ENCODE data around the gene TLN1. TPM values are rescaled to one million over a fixed set of nuclear protein-coding genes. Genes with fewer than 3 reads are reported as not detected.

TLN1 gene
- total and polyA plus RNA-seq, 2 of the 8 experiments (the other 6 are each of a cell fraction or from before 2014, with no cell fraction given), result 28.1 to 90.1 TPM

GRCh38 chr9:35771534-35771933, 39.5 kb upstream of the TLN1 start:
- Histone ChIP-seq H2AFZ (ENCODE audit: low read length) (no peak overlapping the region), H2BK12ac (ENCODE audit: low read depth, low read length) (no peak overlapping the region), H4K5ac (ENCODE audit: insufficient read length, low read depth, low read length) (no peak overlapping the region), H3K23ac (ENCODE audit: insufficient read length) (no peak overlapping the region), H3K36me3 (ENCODE audit: control insufficient read depth in 2 of 4, insufficient read depth in 4 of 4, low read length in 3 of 4) (no peaks in the 10 kb centered on the region), H3K4ac (replicated peaks; ENCODE audit: insufficient read length, low read depth, low read length) (no peak overlapping the region), H3K4me2 (ENCODE audit: insufficient read depth in 1 of 2, low read depth in 2 of 2, low read length in 2 of 2) (no peak overlapping the region), H2BK5ac (ENCODE audit: low read depth, low read length) (no peak overlapping the region), H3K27ac (ENCODE audit: low read depth, low read length) (no peak overlapping the region), H2AK5ac (ENCODE audit: low read depth, low read length) (no peak overlapping the region), H2BK20ac (ENCODE audit: low read length) (no peak overlapping the region), H3K79me1 (ENCODE audit: low read depth, low read length) (no peaks in the 10 kb centered on the region), H3K4me1 (replicated peaks in 1 of 4; ENCODE audit: control insufficient read depth in 3 of 4, insufficient read depth in 4 of 4, low read length in 3 of 4) (peaks cover 0 to 6% (median 4%) of the 10 kb centered on the region in 4 experiments; a peak in 6 of 7 replicates), H3K9ac (replicated peaks in 1 of 4; ENCODE audit: extremely low read depth in 1 of 4, low read depth in 3 of 4, low read length in 3 of 4) (no peak overlapping the region), H4K8ac (ENCODE audit: extremely low read depth, insufficient read depth, low read length) (no peak overlapping the region), H3K9me3 (ENCODE audit: insufficient read depth in 2 of 2, low read depth in 1 of 2, low read length in 1 of 2) (no peaks in the 10 kb centered on the region), H4K20me1 (replicated peaks in 1 of 2; ENCODE audit: control insufficient read depth in 1 of 2, insufficient read depth in 2 of 2, low read length in 2 of 2) (no peaks in the 10 kb centered on the region), H4K91ac (replicated peaks; ENCODE audit: insufficient read length, low read length) (no peak overlapping the region), H2BK15ac (ENCODE audit: low read length) (no peak overlapping the region), H3K18ac (ENCODE audit: extremely low read depth, low read length) (no peak overlapping the region), H3K14ac (ENCODE audit: insufficient read length) (no peak overlapping the region), H2BK120ac (replicated peaks; ENCODE audit: low read depth, low read length) (no peak overlapping the region), H3K79me2 (ENCODE audit: control insufficient read depth in 1 of 2, insufficient read depth in 2 of 2, low read length in 2 of 2) (no peaks in the 10 kb centered on the region), H3K4me3 (ENCODE audit: extremely low read depth in 1 of 4, insufficient read depth in 2 of 4, low read depth in 3 of 4, low read length in 4 of 4) (no peak overlapping the region), H3K23me2 (ENCODE audit: low read depth, low read length) (no peaks in the 10 kb centered on the region), H3K56ac (replicated peaks; ENCODE audit: insufficient read length, low read depth, low read length) (no peak overlapping the region), H3K27me3 (replicated peaks in 1 of 4; ENCODE audit: control insufficient read depth in 3 of 4, extremely low read depth in 1 of 4, insufficient read depth in 3 of 4, low read length in 3 of 4) (no peaks in the 10 kb centered on the region)
- DNase-seq (ENCODE audit: low read depth in 1 of 2, low spot score in 2 of 2) (no peak), FAIRE-seq (no peak)
- 94% methylated on average over 1 of the region's 1 CpG; no CpG with 5 or more reads in 1 of the 2 experiments for WGBS, 2 experiments (ENCODE audit: extremely low coverage in 1 of 2, insufficient coverage in 1 of 2, insufficient read length in 1 of 2, insufficient replicate concordance in 2 of 2, low coverage in 1 of 2, low lambda C conversion rate in 2 of 2, missing lambda C conversion rate in 1 of 2)
- CTCF ChIA-PET (ENCODE audit: partially characterized antibody), result interaction anchor here (1.0 to 3.2 kb wide), 7 partner anchors 9 to 63 kb away, joined by 3 to 12 read pairs (median 4); partner anchors contain the start of genes CREB3 and TLN1
- POLR2A ChIA-PET (ENCODE audit: partially characterized antibody), result interaction anchor here (1.0 to 1.7 kb wide), 3 partner anchors 11 to 39 kb away, joined by 3 to 4 read pairs (median 4); no protein-coding TSS in a partner anchor
- TF ChIP-seq CTBP2 (IDR thresholded peaks at IDR 0.05; ENCODE audit: borderline replicate concordance, insufficient read depth, insufficient read length, low read length) (no peak), RXRA (IDR thresholded peaks at IDR 0.05; ENCODE audit: insufficient read depth, low read depth, low read length) (no peak), EP300 (IDR thresholded peaks at IDR 0.05; ENCODE audit: borderline replicate concordance in 1 of 2, low read depth in 2 of 2, low read length in 2 of 2) (no peak), GTF2F1 (IDR thresholded peaks at IDR 0.05; ENCODE audit: borderline replicate concordance, low read depth, low read length) (no peak)
